HG03280 (cell line): Measurements from ENCODE around the gene GBA2.

Experiments used
- ATAC-seq: cut with Tn5 transposase; IDR thresholded peaks from one replicate; pipeline ENCODE4 v1.9.1; 2021; ENCODE audit warnings: mild to moderate bottlenecking, moderate library complexity; ENCODE audit not compliant: unreplicated experiment

Gene GBA2

GRCh38 chr9:35697486-35697885, 51.5 kb downstream of the GBA2 start:
- ATAC-seq, result no peak

GRCh38 chr9:35696520-35697215, 52.4 kb downstream of the GBA2 start:
- peak; percentile 80 for ATAC-seq

GRCh38 chr9:35695943-35696401, 53.1 kb downstream of the GBA2 start:
- ATAC-seq, result no peak

GRCh38 chr9:35691757-35692301, 57.2 kb downstream of the GBA2 start:
- ATAC-seq, result no peak

GRCh38 chr9:35691334-35691650, 57.7 kb downstream of the GBA2 start:
- ATAC-seq, result no peak

GRCh38 chr9:35690614-35691333, 58.3 kb downstream of the GBA2 start:
- no peak for ATAC-seq

GRCh38 chr9:35690294-35690613, 58.8 kb downstream of the GBA2 start:
- ATAC-seq, result no peak

- ATAC-seq, result no peak
These were observed 59.3 kb downstream of the GBA2 start, which contains the start of gene TPM2 for GRCh38 chr9:35689542-35690293. TSS of gene TPM2 (minus strand) at chr9:35689925. CDS start at chr9:35689817, 108 bp downstream.

GRCh38 chr9:35688558-35689541, 60.2 kb downstream of the GBA2 start:
- ATAC-seq, result no peak

- no peak for ATAC-seq
These were observed 61.0 kb downstream of the GBA2 start for GRCh38 chr9:35687972-35688557.

GRCh38 chr9:35687306-35687705, 61.7 kb downstream of the GBA2 start:
- no peak for ATAC-seq
